GM18867 (cell line): ENCODE data around the gene GPC5.
"Not testable (repeated sequence)": the region's sequence is repeated elsewhere in the genome, so short reads cannot be mapped to it uniquely, and the experiment has no call there.

Experiments used
- ATAC-seq: cut with Tn5 transposase; IDR thresholded peaks from one replicate; pipeline ENCODE4 v1.9.1; 2021; ENCODE audit warnings: mild to moderate bottlenecking, moderate library complexity; ENCODE audit not compliant: unreplicated experiment

The GPC5 gene

DNA sequence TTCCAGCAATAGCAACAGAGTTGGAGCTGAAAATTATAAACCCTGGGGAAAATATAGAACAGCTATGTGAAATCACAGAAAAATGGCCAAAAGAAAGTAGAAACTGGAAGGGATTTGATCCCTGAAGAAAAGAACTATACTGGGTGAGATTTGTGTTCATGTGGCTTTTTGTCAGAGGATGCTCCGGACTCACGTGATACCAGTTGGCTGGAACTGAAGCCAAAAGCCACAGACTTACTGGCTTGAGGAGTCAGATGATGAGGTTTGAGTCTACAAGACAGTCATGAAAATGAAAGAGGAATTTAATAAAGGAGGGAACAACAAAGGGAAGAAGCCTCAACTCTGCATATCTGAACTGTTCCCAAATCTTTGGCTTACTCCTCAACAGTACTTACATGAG, 427.1 kb downstream of the GPC5 start:
- no peak for ATAC-seq

DNA sequence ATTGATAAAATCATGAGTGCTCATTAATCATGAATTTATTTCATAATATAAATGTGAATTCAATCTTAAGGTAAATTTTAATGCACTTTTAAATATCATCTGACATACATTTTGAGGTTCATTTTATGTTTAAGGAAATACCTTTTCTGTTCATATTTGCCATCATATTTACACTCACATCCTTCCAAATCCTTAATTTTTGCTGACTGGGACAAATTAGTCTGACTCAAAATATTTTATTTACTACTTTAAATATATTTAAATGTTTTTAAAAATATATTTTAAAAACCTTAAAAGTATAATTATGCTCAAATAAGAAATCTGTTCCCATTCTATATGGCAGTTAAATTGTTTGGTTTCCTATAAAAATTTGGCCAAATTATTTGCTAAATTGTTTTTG, 438.1 kb downstream of the GPC5 start:
- no peak for ATAC-seq

DNA sequence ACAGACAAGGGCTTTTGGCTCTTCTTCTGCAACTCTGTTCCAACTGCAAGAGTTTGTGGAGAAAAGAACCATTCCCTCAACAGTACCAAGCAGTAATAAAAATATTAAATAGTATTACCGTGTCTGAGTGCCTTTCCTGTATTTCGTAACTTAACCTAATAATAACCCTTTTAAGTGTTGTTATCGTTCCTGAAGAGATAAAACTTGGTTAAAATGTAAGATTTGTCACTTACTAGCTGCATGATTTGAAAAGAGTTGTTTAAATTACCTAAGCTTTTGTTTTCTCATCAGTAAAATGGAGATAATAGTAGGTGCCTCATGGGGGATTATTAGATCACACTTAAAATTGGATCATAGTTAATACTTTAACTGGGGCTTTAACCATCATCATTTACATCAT, 447.2 kb downstream of the GPC5 start:
- no peak for ATAC-seq

DNA sequence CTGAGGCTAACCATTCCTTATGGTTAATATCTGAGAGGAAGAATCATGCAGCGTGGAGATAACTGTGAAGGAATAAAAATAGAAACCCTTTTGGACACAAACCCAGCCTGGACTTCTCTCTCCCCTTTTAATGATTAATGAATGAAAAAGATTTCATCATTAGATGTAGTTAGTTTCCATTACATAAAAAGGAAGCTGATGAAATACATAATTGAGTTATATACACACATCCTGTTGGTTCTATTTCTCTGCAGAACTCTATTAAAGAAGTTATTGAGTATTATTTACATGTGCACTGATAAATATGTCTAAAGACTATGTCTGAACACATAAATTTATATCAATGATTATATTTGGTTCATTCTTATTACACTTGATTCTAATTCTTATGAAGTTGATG, 465.3 kb downstream of the GPC5 start:
- ATAC-seq = no peak

DNA sequence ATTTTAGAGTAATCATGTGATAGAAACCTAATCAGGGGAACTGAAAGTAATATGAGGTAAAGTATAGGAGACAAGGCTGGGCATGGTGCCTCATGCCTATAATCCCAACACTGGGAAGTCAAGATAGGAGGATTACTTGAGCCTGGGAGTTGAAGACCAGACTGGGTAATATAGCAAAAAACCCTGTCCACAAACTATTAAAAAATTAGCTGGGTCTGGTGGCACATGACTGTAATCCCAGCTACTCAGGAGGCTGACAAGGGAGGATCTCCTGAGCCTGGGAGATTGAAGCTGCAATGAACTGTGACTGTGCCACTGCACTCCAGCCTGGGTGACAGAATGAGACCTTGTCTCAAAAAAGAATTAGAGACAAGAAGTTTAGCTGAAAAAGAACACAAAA, 469.9 kb downstream of the GPC5 start:
- ATAC-seq = no peak

DNA sequence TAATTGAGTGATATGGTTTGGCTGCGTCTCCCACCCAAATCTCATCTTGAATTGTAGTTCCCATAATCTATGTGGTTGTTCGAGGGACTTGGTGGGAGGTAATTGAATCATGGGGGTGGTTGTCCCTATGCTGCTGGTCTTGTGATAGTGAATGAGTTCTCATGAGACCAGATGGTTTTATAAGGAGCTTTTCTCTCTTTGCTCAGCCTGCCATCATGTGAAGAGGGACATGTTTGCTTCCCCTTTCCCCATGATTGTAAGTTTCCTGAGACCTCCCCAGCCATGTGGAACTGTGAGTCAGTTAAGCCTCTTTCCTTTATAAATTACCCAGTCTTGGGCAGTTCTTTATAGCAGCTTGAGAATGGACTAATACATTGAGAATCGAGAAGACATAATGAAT, 480.1 kb downstream of the GPC5 start:
- ATAC-seq = no peak

DNA sequence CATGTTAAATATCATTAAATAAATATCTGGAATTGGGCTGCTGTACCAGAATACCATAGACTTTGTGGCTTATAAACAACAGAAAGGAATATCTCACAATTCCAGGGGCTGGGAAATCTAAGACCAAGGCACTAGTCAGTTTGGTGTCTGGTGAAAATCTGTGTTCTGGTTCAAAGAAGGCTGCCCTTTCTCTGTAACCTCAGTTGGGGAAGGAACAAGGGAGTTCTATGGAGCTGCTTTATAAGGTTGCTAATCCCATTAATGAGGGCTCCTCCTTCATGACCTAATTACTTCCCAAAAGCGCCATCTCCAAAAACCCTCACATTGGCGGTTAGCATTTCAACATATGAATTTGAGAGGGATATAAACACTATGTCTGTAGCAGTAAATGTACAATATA, 480.9 kb downstream of the GPC5 start:
- no peak for ATAC-seq

DNA sequence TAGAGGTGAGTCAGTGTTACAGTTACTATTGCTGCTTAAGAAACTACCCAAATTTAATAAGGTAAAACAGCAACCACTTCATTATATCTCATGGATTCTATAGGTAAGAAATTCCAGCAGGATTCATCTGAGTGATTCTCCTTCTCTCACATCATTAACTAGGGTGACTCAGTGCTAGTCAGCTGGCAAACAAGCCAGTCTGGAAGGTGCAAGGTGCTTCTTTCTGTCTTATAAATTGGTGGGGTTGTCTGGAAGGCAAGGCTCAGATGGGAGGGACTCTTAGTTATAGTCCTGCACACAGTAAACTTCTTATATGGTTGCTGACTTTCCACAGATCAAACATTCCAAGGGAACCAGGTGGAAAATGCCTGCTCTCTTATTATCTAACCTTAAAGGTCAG, 484.5 kb downstream of the GPC5 start:
- ATAC-seq = no peak

DNA sequence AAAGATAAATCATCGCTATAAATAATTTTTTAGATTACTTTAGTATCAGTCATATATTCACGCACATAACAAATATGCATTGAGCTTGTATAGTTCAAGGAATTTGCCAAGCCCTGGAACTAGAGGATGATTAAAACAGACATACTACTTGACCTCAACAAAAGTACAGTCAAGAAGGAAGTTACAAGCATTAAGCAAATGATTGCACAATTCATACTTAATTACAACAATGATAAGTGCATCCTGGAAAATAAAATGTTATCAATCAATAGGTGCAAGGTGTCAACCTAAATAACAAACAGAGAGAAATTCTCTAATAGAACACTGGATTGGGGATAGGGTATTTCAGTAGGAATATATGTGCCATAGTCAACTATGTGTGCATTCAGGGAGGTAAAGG, 491.2 kb downstream of the GPC5 start:
- ATAC-seq = no peak

DNA sequence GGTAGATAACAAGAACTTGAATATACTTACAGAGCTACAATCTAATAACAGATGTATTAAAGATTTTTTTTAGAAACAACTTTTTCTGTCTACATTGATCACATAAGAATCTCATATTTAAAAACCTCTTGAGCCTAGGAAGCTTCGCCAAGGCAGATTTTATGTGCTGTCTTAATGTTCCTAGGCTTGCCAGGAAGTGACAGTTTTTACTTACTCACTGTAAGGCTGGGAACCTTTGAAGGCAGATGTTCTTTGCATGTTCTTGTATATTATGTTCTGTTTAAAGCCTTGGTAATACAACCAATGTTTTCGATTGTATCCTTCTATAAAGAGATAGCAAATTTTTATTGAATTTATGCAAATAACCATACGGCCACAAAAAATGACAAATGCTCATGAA, 492.7 kb downstream of the GPC5 start:
- no peak for ATAC-seq

DNA sequence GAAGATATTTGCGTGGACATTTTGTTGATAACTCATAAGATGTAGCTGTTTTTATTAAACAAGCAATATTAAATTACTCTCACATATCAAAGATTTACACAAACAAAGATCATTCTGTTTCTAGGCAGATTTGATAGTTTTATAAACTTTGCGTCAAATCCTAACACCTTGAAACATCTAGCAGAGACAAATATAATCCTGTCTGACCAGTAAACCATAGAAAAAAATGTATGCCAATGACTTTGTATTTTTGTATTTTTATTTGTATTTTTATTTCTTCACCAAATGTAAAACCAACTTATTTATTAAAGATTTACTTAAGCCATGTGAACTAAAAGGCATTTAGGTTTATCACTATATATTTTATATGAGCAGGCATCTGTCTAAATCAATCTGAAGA, 494.6 kb downstream of the GPC5 start:
- no peak for ATAC-seq

DNA sequence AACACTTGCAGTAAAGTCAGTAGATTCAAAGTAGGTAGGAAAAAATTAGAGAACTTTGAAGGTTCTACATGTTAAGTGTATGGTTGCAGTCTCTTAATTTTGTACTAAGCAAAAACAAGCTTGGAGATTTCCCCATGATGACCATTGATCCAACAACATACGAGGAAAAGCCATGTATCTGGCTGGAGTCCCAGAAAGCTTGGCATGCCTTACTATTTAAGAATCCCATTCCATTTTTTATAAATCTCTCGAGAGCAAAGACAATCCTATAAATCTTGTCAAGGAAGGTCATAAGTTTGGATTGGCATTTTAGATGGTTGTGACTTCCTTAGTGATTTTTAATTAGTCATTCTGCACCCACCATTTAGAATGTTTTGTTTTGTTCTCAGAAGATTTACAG, 495.9 kb downstream of the GPC5 start:
- no peak for ATAC-seq

DNA sequence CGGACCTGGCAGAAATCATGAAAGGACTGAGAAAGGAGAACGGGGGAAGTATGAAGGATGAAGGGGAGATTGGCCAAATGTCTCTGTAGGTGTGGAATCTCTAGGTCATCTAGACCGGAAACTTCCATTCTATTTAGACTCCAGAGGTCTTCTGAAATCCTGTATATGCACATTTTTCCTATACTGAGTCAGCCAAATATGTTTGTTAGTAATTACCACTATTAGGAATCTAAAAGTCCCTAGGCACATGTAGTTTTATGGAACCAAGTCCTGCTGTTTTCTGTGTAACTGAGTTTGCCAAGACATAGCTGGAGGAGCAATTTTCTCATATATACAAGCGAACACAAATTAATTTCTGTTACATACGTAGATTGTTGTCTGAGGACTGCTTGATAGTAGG, 498.1 kb downstream of the GPC5 start:
- ATAC-seq = no peak

DNA sequence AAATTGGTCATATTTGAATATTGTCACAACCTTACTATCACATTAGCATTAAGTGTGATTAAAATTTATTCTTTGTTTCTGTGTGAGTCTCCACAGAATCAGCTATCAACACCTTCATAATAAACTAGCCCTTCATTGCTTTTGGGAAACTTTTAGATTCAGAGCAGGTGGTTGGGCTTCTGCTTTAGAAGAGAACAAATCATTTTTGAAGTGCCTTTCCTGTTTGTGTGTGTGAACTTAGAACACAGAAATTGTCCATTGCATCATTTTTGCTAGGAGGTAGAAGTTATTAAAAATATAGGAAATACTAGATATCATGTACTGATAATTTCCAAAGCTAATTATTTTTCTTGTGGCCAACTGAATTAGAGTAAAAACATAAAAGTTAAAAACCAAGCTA, 500.6 kb downstream of the GPC5 start:
- not testable (repeated sequence) for ATAC-seq

DNA sequence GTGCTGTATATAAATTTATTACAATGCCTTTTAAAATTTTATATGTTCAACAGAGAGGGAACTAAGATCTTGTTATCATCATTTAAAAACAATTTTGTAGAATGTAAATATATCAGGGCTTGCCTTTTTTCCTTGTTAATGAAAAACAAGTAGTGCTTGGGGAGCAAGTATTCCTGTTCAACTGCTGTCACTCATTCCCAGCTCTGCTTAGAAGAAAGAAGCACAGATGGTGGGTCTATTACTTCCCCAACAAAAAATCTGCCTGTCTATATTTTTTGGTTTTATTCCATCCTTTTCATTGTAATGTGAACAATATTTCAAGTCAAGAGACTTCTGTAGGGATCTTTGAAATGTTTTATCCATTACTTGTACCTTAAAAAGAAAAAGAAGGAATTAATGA, 503.9 kb downstream of the GPC5 start:
- ATAC-seq = no peak

DNA sequence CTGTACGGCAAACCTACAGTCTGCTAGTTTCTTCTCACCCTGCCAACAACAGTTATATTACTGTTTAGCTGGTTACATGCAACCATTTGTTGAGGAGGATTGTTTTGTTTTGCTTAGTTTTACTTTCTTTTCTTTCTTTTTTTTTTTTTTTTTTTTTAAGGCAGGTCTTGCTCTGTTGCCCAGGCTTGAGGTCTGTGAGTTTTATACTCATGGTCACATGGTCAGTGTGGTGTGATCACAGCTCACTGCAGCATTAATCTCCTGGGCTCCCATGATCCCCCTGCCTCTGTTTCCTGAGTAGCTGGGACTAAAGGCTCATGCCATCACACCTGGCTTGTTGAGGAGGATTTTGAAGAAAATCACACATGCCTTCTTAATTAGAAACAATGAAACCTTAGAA, 505.6 kb downstream of the GPC5 start:
- ATAC-seq = peak; percentile 64

DNA sequence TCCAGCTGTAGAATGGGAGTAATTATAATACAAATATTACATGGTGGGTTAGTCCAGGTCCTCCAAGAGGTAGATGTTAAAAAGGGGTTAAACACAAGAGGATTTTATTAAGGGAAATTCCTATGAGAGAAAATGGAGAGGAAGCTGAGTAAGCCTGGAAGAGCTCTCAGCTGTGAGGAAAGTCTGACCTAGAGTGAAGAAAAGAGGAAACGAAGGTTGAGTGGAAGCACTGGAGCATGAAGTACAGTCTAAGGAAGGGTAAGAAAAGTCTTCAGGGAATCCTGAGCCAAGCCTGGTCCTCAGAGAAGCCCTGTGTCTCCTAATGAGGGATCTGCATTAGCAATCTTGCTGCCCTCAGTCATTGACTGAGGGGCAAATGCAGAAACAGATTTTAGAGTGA, 506.2 kb downstream of the GPC5 start:
- ATAC-seq = no peak

DNA sequence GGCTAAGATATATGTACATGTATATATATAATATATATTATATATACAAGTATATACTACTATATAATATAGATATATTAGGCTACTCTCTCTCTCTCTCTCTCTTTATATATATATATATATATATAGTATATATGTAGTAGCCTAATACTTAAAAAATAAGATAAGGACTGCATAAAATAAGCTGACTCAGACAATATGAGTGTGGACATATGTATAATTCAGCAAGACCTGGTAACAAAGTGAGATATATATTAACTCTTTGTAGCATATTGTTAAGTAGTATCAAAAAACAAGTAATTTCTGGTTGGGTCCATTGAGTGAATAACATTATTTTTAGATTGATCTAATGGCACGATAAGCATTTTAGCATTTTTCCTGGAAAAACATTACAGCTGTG, 509.0 kb downstream of the GPC5 start:
- ATAC-seq = no peak

DNA sequence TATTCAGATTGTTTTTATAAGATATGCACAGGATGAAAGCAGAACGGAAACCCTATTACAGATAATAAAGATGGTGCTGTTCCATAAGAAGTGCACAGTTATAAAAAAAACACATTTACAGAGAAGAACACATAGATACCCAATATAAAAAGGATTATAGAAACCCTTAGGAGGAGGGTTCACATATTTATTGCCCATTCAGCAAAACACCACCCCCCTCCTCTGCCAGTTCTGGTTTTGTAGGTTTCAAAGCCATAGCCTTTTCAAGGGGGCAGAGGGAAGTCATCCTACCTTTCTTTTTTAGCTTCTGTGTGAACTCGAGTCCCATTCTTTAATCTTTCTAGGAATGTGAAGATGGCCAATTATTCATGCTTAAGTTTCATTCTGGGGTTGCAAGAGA, 511.2 kb downstream of the GPC5 start:
- ATAC-seq = no peak

DNA sequence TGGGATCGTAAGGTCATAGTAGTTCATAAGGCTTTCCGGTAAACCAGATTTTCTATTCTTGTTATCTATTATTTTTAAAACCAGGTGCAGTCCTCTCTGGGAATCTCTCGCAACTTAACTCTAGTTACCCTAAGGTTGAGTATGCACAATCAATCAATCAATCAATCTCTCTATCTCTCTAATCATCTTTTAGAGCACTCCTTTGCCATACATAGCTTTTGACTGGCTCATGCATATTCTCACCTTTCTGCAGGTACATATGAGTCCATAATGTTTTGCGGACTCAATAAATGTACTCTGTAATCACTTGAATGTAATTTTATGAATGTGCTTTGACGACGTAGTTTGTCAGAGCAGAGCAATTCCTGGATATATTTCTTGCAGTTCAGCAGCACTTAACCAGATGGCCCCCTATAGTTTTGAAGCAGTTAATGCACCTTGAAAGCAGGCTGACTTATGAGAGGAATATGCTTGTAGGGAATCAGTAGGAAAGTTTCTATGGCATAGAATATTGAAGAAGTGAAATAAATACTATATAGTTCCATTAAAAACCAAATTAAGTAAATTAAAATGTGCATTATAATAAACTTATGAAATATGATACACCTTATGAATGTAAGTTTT, 524.7 kb downstream of the GPC5 start:
- ATAC-seq = no peak

DNA sequence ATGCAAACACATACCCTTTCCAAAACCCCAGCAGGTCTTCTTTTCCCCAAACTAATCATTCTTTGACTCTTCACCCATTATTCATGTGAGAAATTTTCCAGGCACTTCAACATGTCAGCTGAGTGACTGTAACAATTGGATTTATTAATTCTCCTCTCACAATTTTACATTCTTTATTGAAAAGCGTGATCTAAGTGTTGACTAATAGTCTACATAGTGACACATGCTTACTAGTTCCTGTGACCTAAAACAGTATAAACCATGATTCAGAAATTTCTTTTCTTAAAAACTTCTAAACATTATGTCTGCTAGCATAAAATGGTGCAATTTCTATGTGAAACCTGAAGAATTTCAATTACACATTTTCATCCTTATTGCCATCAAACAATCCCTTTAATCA, 532.3 kb downstream of the GPC5 start:
- ATAC-seq = no peak

DNA sequence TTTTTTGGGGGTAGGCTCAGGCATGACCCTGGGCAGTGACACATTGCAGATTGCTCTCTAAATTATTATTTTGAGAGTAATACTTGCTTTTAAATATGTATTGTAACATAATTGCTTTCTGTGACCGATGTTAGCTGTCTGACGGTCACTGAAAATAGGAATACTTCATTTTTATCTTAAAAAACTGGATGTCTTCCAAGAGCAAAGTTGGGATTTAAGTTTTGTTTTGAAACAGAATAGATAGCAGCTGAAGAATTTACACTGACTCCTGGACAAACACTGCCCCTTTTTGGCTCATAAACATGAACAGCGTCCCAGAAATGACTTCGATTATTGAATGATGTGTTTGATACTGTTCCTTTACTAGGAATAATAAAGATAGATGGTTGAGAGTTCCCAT, 535.9 kb downstream of the GPC5 start:
- ATAC-seq = no peak

DNA sequence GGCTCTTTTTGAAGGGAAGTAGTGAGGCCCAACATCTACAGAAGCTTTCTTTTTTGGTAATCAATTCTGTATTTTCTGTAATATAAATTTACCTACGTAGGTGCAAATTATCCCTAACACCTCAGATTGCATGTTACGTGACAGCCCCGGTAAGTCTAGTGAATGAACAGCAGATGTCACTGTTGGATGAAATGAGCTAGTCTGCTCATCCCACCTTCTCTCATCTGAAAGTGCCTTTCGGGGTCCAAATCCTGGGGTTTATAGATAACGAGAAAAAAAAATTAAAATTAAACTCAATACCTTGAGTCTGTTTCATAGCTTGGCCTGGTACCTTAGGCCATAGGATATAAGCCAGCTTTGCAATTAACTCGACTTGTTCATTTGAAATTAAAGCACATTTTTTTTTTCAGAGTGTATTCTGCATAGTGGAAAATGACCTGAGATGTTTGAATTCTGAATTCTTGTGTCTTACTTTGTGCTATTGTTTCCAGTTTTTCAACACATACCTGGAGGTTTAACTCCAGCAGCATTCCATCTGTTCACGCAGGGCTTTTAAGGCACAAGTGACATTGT, 548.2 kb downstream of the GPC5 start:
- ATAC-seq = no peak
